Measurements from ENCODE around the gene AFAP1.

GRCh38 chr4:7769396-7770223 lies 170.1 kb downstream of the AFAP1 start:
- TF ChIP-seq CEBPB (IDR thresholded peaks at IDR 0.05) = no peak
- TF ChIP-seq ZBTB7A (IDR thresholded peaks at IDR 0.05; ENCODE audit: low read depth) = no peak
- no peak for TF ChIP-seq EP300 (IDR thresholded peaks at IDR 0.05; ENCODE audit: borderline replicate concordance)
- no peak for TF ChIP-seq USF1 (IDR thresholded peaks at IDR 0.05)
- TF ChIP-seq FOXM1 (IDR thresholded peaks at IDR 0.05; ENCODE audit: borderline replicate concordance, low read depth) = no peak
- no peak for TF ChIP-seq MAX (IDR thresholded peaks at IDR 0.05)
- no peak for TF ChIP-seq REST (IDR thresholded peaks at IDR 0.05; ENCODE audit: low read depth)
- TF ChIP-seq TAF1 (IDR thresholded peaks at IDR 0.05; ENCODE audit: low read depth) = no peak
